Astrocyte (in vitro differentiated cells and primary cell): ENCODE measurements around the gene ANGPTL1. TPM values are rescaled to one million over a fixed set of nuclear protein-coding genes. Genes with fewer than 3 reads are reported as not detected.

ENCODE experiments used
- DNase-seq: peaks from one replicate; pipeline ENCODE4 v3.0.0-alpha.2; 2010; ENCODE audit warnings: low read depth
- FAIRE-seq: peaks from 2 replicates; lab custom pipeline; 2011; peaks lifted over from hg19 to GRCh38; lab: Jason Lieb, UNC
- H2AFZ ChIP-seq: 2 replicates; pipeline ENCODE4 v1.6.0; 2012; ENCODE audit warnings: low read depth, low read length, inconsistent platforms
- H3K27ac ChIP-seq: 2 replicates; pipeline ENCODE4 v1.5.1; 2011; ENCODE audit warnings: low read depth, low read length, inconsistent platforms
- H3K27me3 ChIP-seq: 2 replicates; pipeline ENCODE4 v1.6.0; 2011; ENCODE audit warnings: low read length, inconsistent platforms; ENCODE audit not compliant: insufficient read depth
- H3K36me3 ChIP-seq: 2 replicates; pipeline ENCODE4 v1.5.1; 2011; ENCODE audit warnings: low read length, inconsistent platforms; ENCODE audit not compliant: insufficient read depth
- H3K4me1 ChIP-seq: 2 replicates; pipeline ENCODE4 v1.5.1; 2011; ENCODE audit warnings: low read length, inconsistent platforms; ENCODE audit not compliant: insufficient read depth
- H3K4me2 ChIP-seq: 2 replicates; pipeline ENCODE4 v1.6.0; 2012; ENCODE audit warnings: low read length, inconsistent platforms
- H3K4me3 ChIP-seq: 2 replicates; pipeline ENCODE4 v1.5.1; 2011; ENCODE audit warnings: low read depth, mild to moderate bottlenecking, low read length, inconsistent platforms; ENCODE audit not compliant: insufficient read depth
- H3K79me2 ChIP-seq: 2 replicates; pipeline ENCODE4 v1.6.0; 2012; ENCODE audit warnings: mild to moderate bottlenecking, low read length, inconsistent platforms; ENCODE audit not compliant: insufficient read depth
- H3K9ac ChIP-seq: 2 replicates; pipeline ENCODE4 v1.6.0; 2012; ENCODE audit warnings: mild to moderate bottlenecking, low read length, inconsistent platforms
- H3K9me3 ChIP-seq: 2 replicates; pipeline ENCODE4 v1.5.1; 2012; ENCODE audit warnings: low read depth, mild to moderate bottlenecking, low read length, inconsistent platforms; ENCODE audit not compliant: insufficient read depth
- H4K20me1 ChIP-seq: 2 replicates; pipeline ENCODE4 v1.6.0; 2012; ENCODE audit warnings: low read length, inconsistent platforms; ENCODE audit not compliant: insufficient read depth
- H3K27ac Mint-ChIP-seq: one replicate; pipeline ENCODE4 v1.8.0; 2021; ENCODE audit warnings: mild to moderate bottlenecking, mixed read lengths; ENCODE audit not compliant: unreplicated experiment
- H3K27me3 Mint-ChIP-seq: one replicate; pipeline ENCODE4 v1.8.0; 2021; ENCODE audit warnings: low read depth, mixed read lengths; ENCODE audit not compliant: unreplicated experiment
- H3K36me3 Mint-ChIP-seq: one replicate; pipeline ENCODE4 v1.8.0; 2021; ENCODE audit warnings: low read depth, mixed read lengths; ENCODE audit not compliant: unreplicated experiment
- H3K4me1 Mint-ChIP-seq: one replicate; pipeline ENCODE4 v1.8.0; 2021; ENCODE audit warnings: low read depth, mixed read lengths; ENCODE audit not compliant: unreplicated experiment
- H3K4me3 Mint-ChIP-seq: one replicate; pipeline ENCODE4 v1.8.0; 2021; ENCODE audit warnings: mild to moderate bottlenecking, moderate library complexity, mixed read lengths; ENCODE audit not compliant: unreplicated experiment
- H3K9me3 Mint-ChIP-seq: one replicate; pipeline ENCODE4 v1.8.0; 2021; ENCODE audit warnings: mild to moderate bottlenecking, mixed read lengths; ENCODE audit not compliant: unreplicated experiment
- CTCF ChIP-seq: IDR thresholded peaks from 2 replicates; pipeline ENCODE4 v1.5.1; 2011; ENCODE audit warnings: low read depth, mild to moderate bottlenecking, inconsistent platforms, low read length, moderate library complexity; ENCODE audit not compliant: insufficient read depth
- EZH2 ChIP-seq: IDR thresholded peaks from 2 replicates; pipeline ENCODE4 v1.6.1; 2012; ENCODE audit warnings: mild to moderate bottlenecking, low read length, inconsistent platforms; ENCODE audit not compliant: insufficient read depth
- total RNA-seq: library from RNA; stranded (reverse); gene quantifications from 2 replicates; pipeline ENCODE4 v1.2.1, GENCODE V29; 2021

The ANGPTL1 gene
- total RNA-seq, 1 donor from 2014 or later: 4.1 TPM

DNA sequence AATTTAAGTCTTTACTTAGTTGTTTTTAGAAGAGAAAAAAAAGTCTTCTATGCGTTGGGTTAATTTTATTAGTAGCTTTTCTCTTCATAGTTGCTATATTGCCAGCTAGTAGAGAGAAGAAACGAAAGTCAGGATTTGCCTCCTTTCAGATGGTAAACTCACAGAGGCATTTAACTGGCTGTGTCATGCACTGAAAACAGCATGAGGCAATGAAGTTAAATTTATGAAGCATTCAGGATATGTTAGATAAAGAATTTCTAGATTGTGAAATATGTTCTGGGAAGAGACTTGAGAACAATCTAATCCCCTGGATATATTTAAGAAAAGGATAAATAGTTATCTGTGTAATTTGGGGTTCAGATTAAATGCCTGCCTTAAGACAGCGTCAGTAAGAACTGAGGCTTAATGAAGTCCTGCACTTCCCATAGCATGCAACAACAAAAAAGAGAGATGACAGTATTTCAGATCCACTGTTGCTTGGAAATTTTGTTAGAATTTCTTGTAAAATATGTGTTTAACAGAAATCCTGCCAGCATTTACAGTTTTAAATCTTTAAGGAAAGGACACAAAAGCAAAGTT, 1.7 kb downstream of the ANGPTL1 start:
- H3K4me2 ChIP-seq: no peak overlapping the region
- H3K4me3 ChIP-seq: no peak overlapping the region
- peak overlapping the region; percentile 78 for H3K27ac Mint-ChIP-seq
- peak overlapping the region; percentile 70 for H3K4me3 Mint-ChIP-seq
- H3K4me1 Mint-ChIP-seq: peaks cover 44% of the 10 kb centered on the region
- H3K36me3 ChIP-seq: no peaks in the 10 kb centered on the region
- H3K27me3 Mint-ChIP-seq: no peaks in the 10 kb centered on the region
- H3K9ac ChIP-seq: no peak overlapping the region
- no peak overlapping the region for H2AFZ ChIP-seq
- no peak overlapping the region for H3K27ac ChIP-seq
- peak; percentile 5 for DNase-seq
- H3K36me3 Mint-ChIP-seq: peaks cover 6% of the 10 kb centered on the region
- peaks cover 4% of the 10 kb centered on the region for H3K4me1 ChIP-seq
- TF ChIP-seq EZH2 (no peak), CTCF (no peak)
- no peaks in the 10 kb centered on the region for H3K79me2 ChIP-seq
- no peaks in the 10 kb centered on the region for H3K9me3 Mint-ChIP-seq
- H3K9me3 ChIP-seq: no peaks in the 10 kb centered on the region
- peak; percentile 55 for FAIRE-seq
- H3K27me3 ChIP-seq: no peaks in the 10 kb centered on the region
- H4K20me1 ChIP-seq: no peaks in the 10 kb centered on the region

DNA sequence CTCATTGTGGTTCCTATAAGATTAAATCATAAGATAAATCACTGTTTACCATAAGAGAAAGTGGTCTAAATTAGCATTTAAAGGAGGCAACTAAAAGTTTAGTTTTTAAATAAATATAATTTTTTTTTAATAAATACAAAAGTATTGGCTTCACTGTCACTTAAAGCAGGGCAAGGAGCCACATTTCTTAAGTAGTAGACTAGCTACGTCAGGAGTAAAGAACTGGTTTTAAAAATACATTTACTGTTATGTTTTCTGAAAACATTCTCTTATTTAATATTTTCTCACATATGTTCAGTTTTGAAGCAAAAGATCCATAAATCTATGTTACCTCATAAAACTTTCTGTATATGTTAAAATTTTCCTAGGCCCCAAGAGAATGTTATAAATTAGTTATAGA, 2.2 kb downstream of the ANGPTL1 start:
- Mint-ChIP-seq H3K4me3 (peak overlapping the region; percentile 70), H3K36me3 (peaks cover 6% of the 10 kb centered on the region), H3K27me3 (no peaks in the 10 kb centered on the region), H3K4me1 (peaks cover 44% of the 10 kb centered on the region), H3K27ac (peak overlapping the region; percentile 78), H3K9me3 (no peaks in the 10 kb centered on the region)
- Histone ChIP-seq H2AFZ (no peak overlapping the region), H3K27me3 (no peaks in the 10 kb centered on the region), H3K9me3 (no peaks in the 10 kb centered on the region), H3K27ac (no peak overlapping the region), H3K36me3 (no peaks in the 10 kb centered on the region), H3K9ac (no peak overlapping the region), H3K4me3 (no peak overlapping the region), H3K4me1 (peaks cover 4% of the 10 kb centered on the region), H3K4me2 (no peak overlapping the region), H3K79me2 (no peaks in the 10 kb centered on the region), H4K20me1 (no peaks in the 10 kb centered on the region)
- DNase-seq (no peak), FAIRE-seq (no peak)
- TF ChIP-seq CTCF (no peak), EZH2 (no peak)

- no peaks in the 10 kb centered on the region for H3K79me2 ChIP-seq
- no peaks in the 10 kb centered on the region for H3K36me3 ChIP-seq
- no peak for DNase-seq
- H3K4me2 ChIP-seq: peak overlapping the region; percentile 51
- no peak overlapping the region for H3K27ac ChIP-seq
- no peak for FAIRE-seq
- peaks cover 6% of the 10 kb centered on the region for H3K36me3 Mint-ChIP-seq
- H3K4me1 Mint-ChIP-seq: peaks cover 41% of the 10 kb centered on the region
- H3K4me3 Mint-ChIP-seq: peak overlapping the region; percentile 43
- no peaks in the 10 kb centered on the region for H3K27me3 ChIP-seq
- no peaks in the 10 kb centered on the region for H3K27me3 Mint-ChIP-seq
- H4K20me1 ChIP-seq: no peaks in the 10 kb centered on the region
- no peaks in the 10 kb centered on the region for H3K9me3 Mint-ChIP-seq
- no peak for TF ChIP-seq CTCF
- no peak for TF ChIP-seq EZH2
- H3K9me3 ChIP-seq: no peaks in the 10 kb centered on the region
- peaks cover 4% of the 10 kb centered on the region for H3K4me1 ChIP-seq
- H3K27ac Mint-ChIP-seq: peak overlapping the region; percentile 43
- H2AFZ ChIP-seq: no peak overlapping the region
- H3K9ac ChIP-seq: peak overlapping the region; percentile 12
- no peak overlapping the region for H3K4me3 ChIP-seq
Measured at GRCh38 chr1:178867670-178868069, 3.2 kb downstream of the ANGPTL1 start.
